Measurements from ENCODE around the gene DSC1. TPM values are rescaled to one million over a fixed set of nuclear protein-coding genes. Genes with fewer than 3 reads are reported as not detected.
A peak's percentile ranks its signal among the peaks of the same experiment; 100 is the strongest.

DSC1 gene
- total RNA-seq, 2 donors from 2014 or later, result 0.23 to 2.1 TPM

DNA sequence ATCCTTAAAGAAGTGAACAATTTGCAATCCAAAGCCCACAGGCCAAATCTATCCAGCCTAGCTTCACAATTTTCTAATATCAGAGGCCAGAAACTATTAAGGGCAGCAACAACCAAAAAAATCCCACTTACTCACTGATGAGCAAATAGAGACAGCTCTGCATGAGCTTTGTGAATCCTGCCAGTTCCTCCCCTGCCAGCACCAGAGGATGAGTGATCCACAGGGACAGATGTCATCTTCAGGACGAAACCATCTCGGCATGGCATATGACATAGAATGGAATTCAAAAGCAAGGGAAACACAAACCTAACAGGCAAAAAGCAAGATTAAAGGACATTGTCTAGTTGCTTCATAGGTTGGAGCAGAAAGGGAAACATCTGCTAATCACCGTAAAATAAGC lies 58.2 kb downstream of the DSC1 start:
- no peaks in the 10 kb centered on the region for H3K4me1 ChIP-seq (replicated peaks)
- no peak overlapping the region for H3K4me3 ChIP-seq
- no peaks in the 10 kb centered on the region for H3K27me3 ChIP-seq (replicated peaks; ENCODE audit: insufficient read depth)
- no peaks in the 10 kb centered on the region for H3K9me3 ChIP-seq
- H3K27ac ChIP-seq, result no peak overlapping the region
- intact Hi-C loops (cut with DNase I), result loop anchor here (10.0 kb wide), 1 partner anchor 60 kb away; the partner anchor contains the start of gene DSC3
- TF ChIP-seq, protein P1, sequence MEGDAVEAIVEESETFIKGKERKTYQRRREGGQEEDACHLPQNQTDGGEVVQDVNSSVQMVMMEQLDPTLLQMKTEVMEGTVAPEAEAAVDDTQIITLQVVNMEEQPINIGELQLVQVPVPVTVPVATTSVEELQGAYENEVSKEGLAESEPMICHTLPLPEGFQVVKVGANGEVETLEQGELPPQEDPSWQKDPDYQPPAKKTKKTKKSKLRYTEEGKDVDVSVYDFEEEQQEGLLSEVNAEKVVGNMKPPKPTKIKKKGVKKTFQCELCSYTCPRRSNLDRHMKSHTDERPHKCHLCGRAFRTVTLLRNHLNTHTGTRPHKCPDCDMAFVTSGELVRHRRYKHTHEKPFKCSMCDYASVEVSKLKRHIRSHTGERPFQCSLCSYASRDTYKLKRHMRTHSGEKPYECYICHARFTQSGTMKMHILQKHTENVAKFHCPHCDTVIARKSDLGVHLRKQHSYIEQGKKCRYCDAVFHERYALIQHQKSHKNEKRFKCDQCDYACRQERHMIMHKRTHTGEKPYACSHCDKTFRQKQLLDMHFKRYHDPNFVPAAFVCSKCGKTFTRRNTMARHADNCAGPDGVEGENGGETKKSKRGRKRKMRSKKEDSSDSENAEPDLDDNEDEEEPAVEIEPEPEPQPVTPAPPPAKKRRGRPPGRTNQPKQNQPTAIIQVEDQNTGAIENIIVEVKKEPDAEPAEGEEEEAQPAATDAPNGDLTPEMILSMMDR (IDR thresholded peaks at IDR 0.05), result no peak
- TF ChIP-seq POLR2AphosphoS5 (IDR thresholded peaks at IDR 0.05), result no peak
- TF ChIP-seq POLR2A (IDR thresholded peaks at IDR 0.05), result no peak
- 82% methylated on average over 3 of the region's 3 CpGs for WGBS
- no peak for DNase-seq (ENCODE audit: low spot score)
- H3K36me3 ChIP-seq, result no peaks in the 10 kb centered on the region

- intact Hi-C loops (cut with DNase I), result loop anchor here (10.0 kb wide), 1 partner anchor 59 kb away; the partner anchor contains the start of gene DSC3
- H3K36me3 ChIP-seq, result no peaks in the 10 kb centered on the region
- no peaks in the 10 kb centered on the region for H3K27me3 ChIP-seq (replicated peaks; ENCODE audit: insufficient read depth)
- no peaks in the 10 kb centered on the region for H3K9me3 ChIP-seq
- H3K4me3 ChIP-seq, result no peak overlapping the region
- 79% methylated on average over 3 of the region's 3 CpGs for WGBS
- no peak for DNase-seq (ENCODE audit: low spot score)
- TF ChIP-seq, protein P1 (IDR thresholded peaks at IDR 0.05), result no peak
- TF ChIP-seq POLR2AphosphoS5 (IDR thresholded peaks at IDR 0.05), result no peak
- no peak for TF ChIP-seq POLR2A (IDR thresholded peaks at IDR 0.05)
- no peaks in the 10 kb centered on the region for H3K4me1 ChIP-seq (replicated peaks)
- H3K27ac ChIP-seq, result no peak overlapping the region
Measured at GRCh38 chr18:31103423-31103822, 59.2 kb downstream of the DSC1 start.

- no peaks in the 10 kb centered on the region for H3K27me3 ChIP-seq (replicated peaks; ENCODE audit: insufficient read depth)
- H3K36me3 ChIP-seq, result no peaks in the 10 kb centered on the region
- TF ChIP-seq POLR2AphosphoS5 (IDR thresholded peaks at IDR 0.05) (no peak), POLR2A (IDR thresholded peaks at IDR 0.05) (no peak)
- TF ChIP-seq, protein P1 (IDR thresholded peaks at IDR 0.05), result no peak
- no peak for DNase-seq (ENCODE audit: low spot score)
- H3K9me3 ChIP-seq, result no peaks in the 10 kb centered on the region
- intact Hi-C loops (cut with DNase I), result loop anchor here (10.0 kb wide), 1 partner anchor 58 kb away; the partner anchor contains the start of gene DSC3
- H3K4me3 ChIP-seq, result no peak overlapping the region
- no peaks in the 10 kb centered on the region for H3K4me1 ChIP-seq (replicated peaks)
- WGBS, result 81% methylated on average over 2 of the region's 2 CpGs
- H3K27ac ChIP-seq, result peak overlapping the region in 1 of 2 donors; percentile 93
Measured at GRCh38 chr18:31102941-31103340, 59.7 kb downstream of the DSC1 start.

DNA sequence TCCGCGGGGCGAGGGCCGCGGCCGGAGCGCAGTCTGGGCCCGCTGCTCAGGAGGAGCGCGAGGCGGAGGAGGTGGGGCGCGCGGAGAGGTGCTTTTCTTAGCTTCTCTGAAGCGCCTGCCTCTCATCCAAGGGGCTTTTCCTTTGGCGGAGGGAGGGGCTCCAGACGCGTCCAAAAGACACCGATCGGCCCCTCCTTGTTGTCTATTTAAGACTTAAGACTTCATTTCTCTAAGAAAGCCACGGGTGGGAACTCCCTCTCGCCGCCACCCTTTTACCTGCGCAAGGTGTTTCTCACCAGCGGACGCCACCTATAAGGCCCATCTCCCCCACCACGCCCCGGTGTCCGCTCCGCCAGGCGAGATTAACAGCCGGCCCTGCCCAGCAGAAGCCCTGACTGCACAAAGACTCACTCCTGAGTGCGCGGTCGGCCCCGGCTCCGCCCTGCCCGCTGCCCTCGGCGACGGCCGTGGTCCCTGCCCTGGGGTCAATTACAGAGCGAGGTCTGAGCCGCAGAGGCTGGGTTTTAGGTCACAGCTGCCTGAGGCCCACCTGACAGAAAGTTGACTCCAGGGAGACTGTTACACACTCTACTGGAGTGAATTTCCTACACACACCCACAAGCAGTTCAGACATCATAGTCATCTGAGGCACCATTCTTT lies 60.5 kb downstream of the DSC1 start, which contains the start of gene DSC2:
Gene DSC2, minus strand, starts transcription at position 397 of the 660 bp plus-strand sequence. CDS start 450 bp downstream, outside the sequence.
- H3K4me1 ChIP-seq (replicated peaks), result no peaks in the 10 kb centered on the region
- TF ChIP-seq POLR2A (IDR thresholded peaks at IDR 0.05) (no peak), POLR2AphosphoS5 (IDR thresholded peaks at IDR 0.05) (no peak)
- TF ChIP-seq, protein P1 (IDR thresholded peaks at IDR 0.05), result no peak
- H3K9me3 ChIP-seq, result no peaks in the 10 kb centered on the region
- peak; percentile 44 for DNase-seq (ENCODE audit: low spot score)
- intact Hi-C loops (cut with DNase I), result loop anchor here (10.0 kb wide), 1 partner anchor 57 kb away; the partner anchor contains the start of gene DSC3
- H3K27ac ChIP-seq, result peak within 1 kb of the TSS; percentile 91 to 93
- H3K36me3 ChIP-seq, result no peaks in the 10 kb centered on the region
- H3K4me3 ChIP-seq, result peak within 1 kb of the TSS; percentile 50 to 74
- H3K27me3 ChIP-seq (replicated peaks; ENCODE audit: insufficient read depth), result no peaks in the 10 kb centered on the region
- WGBS, result 1% methylated on average over 42 of the region's 44 CpGs

Data from prostate gland (tissue), 2 donors.